Activated CD8-positive, alpha-beta memory T cell treated with anti-CD3 and anti-CD28 coated beads, Interleukin-2, amount 50 U/mL, for 48 hours (primary cell): ENCODE results near the gene VPS8.
"Not testable (repeated sequence)": the region's sequence is repeated elsewhere in the genome, so short reads cannot be mapped to it uniquely, and the experiment has no call there.

ENCODE experiments used
- DNase-seq: peaks from one replicate; pipeline ENCODE4 v3.0.0-alpha.2; 2020

Gene VPS8

GRCh38 chr3:184927796-184928315 is 115.9 kb downstream of the VPS8 start:
- no peak for DNase-seq

GRCh38 chr3:184932777-184933176 is 120.8 kb downstream of the VPS8 start:
- no peak for DNase-seq

- DNase-seq: no peak
These were observed 125.6 kb downstream of the VPS8 start for GRCh38 chr3:184937611-184938010.

GRCh38 chr3:184941408-184941807 is 129.4 kb downstream of the VPS8 start:
- no peak for DNase-seq

GRCh38 chr3:184942735-184943134 is 130.8 kb downstream of the VPS8 start:
- DNase-seq: no peak

GRCh38 chr3:184944241-184944640 is 132.3 kb downstream of the VPS8 start:
- DNase-seq: no peak

GRCh38 chr3:184945886-184946625 is 134.1 kb downstream of the VPS8 start:
- DNase-seq: no peak

- no peak for DNase-seq
These were observed 135.0 kb downstream of the VPS8 start for GRCh38 chr3:184946917-184947316.

- no peak for DNase-seq
These were observed 137.4 kb downstream of the VPS8 start for GRCh38 chr3:184949251-184949965.

- DNase-seq: not testable (repeated sequence)
These were observed 138.8 kb downstream of the VPS8 start for GRCh38 chr3:184950816-184951215.

GRCh38 chr3:184952671-184953070 is 140.7 kb downstream of the VPS8 start:
- no peak for DNase-seq

- DNase-seq: no peak
These were observed 141.4 kb downstream of the VPS8 start for GRCh38 chr3:184953401-184953800.

- DNase-seq: no peak
These were observed 142.3 kb downstream of the VPS8 start for GRCh38 chr3:184954251-184954650.

GRCh38 chr3:184954851-184955250 is 142.9 kb downstream of the VPS8 start:
- not testable (repeated sequence) for DNase-seq

- DNase-seq: no peak
These were observed 153.9 kb downstream of the VPS8 start for GRCh38 chr3:184965639-184966430.

- no peak for DNase-seq
These were observed 156.1 kb downstream of the VPS8 start for GRCh38 chr3:184968115-184968514.

- DNase-seq: no peak
These were observed 158.2 kb downstream of the VPS8 start for GRCh38 chr3:184970186-184970585.

- DNase-seq: no peak
These were observed 165.8 kb downstream of the VPS8 start for GRCh38 chr3:184977796-184978195.

- no peak for DNase-seq
These were observed 169.1 kb downstream of the VPS8 start for GRCh38 chr3:184981071-184981470.

- DNase-seq: no peak
These were observed 170.1 kb downstream of the VPS8 start for GRCh38 chr3:184982076-184982475.

GRCh38 chr3:184985586-184985985 is 173.6 kb downstream of the VPS8 start:
- no peak for DNase-seq

- DNase-seq: no peak
These were observed 174.5 kb downstream of the VPS8 start for GRCh38 chr3:184986366-184986889.

- DNase-seq: no peak
These were observed 181.4 kb downstream of the VPS8 start for GRCh38 chr3:184993394-184993793.
